Stimulated activated CD8-positive, alpha-beta memory T cell treated with anti-CD3 and anti-CD28 coated beads, Interleukin-15, amount 100 ng/mL, for 1 hour (primary cell): Measurements from ENCODE around the gene LDLR.
"Not testable (repeated sequence)": the region's sequence is repeated elsewhere in the genome, so short reads cannot be mapped to it uniquely, and the experiment has no call there.

ENCODE experiments used
- DNase-seq: peaks from one replicate; pipeline ENCODE4 v3.0.0-alpha.2; 2020; ENCODE audit warnings: low read depth

Gene LDLR

GRCh38 chr19:11105014-11105636, 15.9 kb downstream of the LDLR start:
- no peak for DNase-seq

- DNase-seq: no peak
These were observed 17.2 kb downstream of the LDLR start for GRCh38 chr19:11106477-11106876.

GRCh38 chr19:11108746-11109145, 19.5 kb downstream of the LDLR start:
- no peak for DNase-seq

- DNase-seq: no peak
These were observed 22.0 kb downstream of the LDLR start for GRCh38 chr19:11111117-11111770.

- DNase-seq: no peak
These were observed 22.5 kb downstream of the LDLR start for GRCh38 chr19:11111771-11112144.

GRCh38 chr19:11113140-11113708, 24.0 kb downstream of the LDLR start:
- DNase-seq: no peak

GRCh38 chr19:11115042-11115441, 25.8 kb downstream of the LDLR start:
- DNase-seq: no peak

GRCh38 chr19:11115895-11116446, 26.7 kb downstream of the LDLR start:
- DNase-seq: no peak

GRCh38 chr19:11116507-11116906, 27.2 kb downstream of the LDLR start:
- no peak for DNase-seq

GRCh38 chr19:11121963-11122362, 32.7 kb downstream of the LDLR start:
- DNase-seq: not testable (repeated sequence)

- no peak for DNase-seq
These were observed 33.9 kb downstream of the LDLR start for GRCh38 chr19:11123114-11123513.

- DNase-seq: not testable (repeated sequence)
These were observed 34.9 kb downstream of the LDLR start for GRCh38 chr19:11124157-11124556.

GRCh38 chr19:11125994-11126685, 36.9 kb downstream of the LDLR start:
- peak; percentile 62 for DNase-seq

- no peak for DNase-seq
These were observed 38.6 kb downstream of the LDLR start for GRCh38 chr19:11127905-11128304.

- peak; percentile 63 for DNase-seq
These were observed 41.7 kb downstream of the LDLR start for GRCh38 chr19:11130824-11131455.

- no peak for DNase-seq
These were observed 42.2 kb downstream of the LDLR start for GRCh38 chr19:11131471-11131870.

- DNase-seq: no peak
These were observed 47.3 kb downstream of the LDLR start for GRCh38 chr19:11136400-11137101.

- no peak for DNase-seq
These were observed 48.5 kb downstream of the LDLR start for GRCh38 chr19:11137542-11138384.

GRCh38 chr19:11138601-11139300, 49.5 kb downstream of the LDLR start:
- DNase-seq: no peak

- not testable (repeated sequence) for DNase-seq
These were observed 50.8 kb downstream of the LDLR start for GRCh38 chr19:11140023-11140538.
